Measurements from ENCODE around the gene QRICH1.
A peak's percentile ranks its signal among the peaks of the same experiment; 100 is the strongest.

Gene QRICH1

DNA sequence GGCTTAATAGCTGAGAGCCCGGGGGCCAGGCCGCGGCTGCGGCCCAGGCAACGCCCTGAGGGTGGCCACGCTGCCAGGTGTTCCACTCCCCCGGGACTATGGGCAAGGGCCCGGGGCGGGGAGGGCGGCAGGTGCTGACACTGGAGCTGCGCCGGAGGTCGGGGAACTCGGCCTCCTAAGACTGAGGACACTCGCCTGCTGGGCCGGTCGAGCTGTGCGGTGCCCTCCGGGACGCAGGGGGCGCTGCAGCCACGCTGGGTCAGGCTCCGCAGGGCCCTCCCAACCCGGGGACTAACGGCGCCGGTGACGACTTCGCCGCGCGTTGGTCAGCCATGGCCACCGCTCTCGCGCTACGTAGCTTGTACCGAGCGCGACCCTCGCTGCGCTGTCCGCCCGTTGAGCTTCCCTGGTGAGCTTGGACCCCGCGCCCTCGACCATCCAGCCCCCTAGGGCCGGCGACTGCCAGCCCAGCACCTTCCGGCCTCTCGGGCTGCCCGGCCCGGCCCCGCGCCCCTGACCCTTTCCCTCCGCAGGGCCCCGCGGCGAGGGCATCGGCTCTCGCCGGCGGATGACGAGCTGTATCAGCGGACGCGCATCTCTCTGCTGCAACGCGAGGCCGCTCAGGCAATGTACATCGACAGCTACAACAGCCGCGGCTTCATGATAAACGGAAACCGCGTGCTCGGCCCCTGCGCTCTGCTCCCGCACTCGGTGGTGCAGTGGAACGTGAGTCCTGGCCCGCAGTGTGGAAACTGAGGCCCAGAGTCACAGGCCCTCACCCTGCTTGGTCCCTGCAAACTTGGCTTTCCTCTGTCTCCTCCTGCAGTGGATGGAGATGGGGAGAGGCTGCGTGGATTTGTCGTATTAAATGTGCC, 71.8 kb downstream of the QRICH1 start, which contains the start of gene NDUFAF3:
Gene NDUFAF3, plus strand, starts transcription at position 309 of the 875 bp plus-strand sequence. Its CDS starts 24 bp downstream, at position 333.
- Histone ChIP-seq H3K4me3 (ENCODE audit: low read depth in 1 of 2, low read length in 2 of 2) (peak within 1 kb of the TSS; percentile 82 to 90), H3K9ac (ENCODE audit: low read length) (peak within 1 kb of the TSS; percentile 96), H3K4me1 (ENCODE audit: insufficient read depth, low read length) (peaks cover 27% of the 10 kb centered on the region), H3K36me3 (ENCODE audit: insufficient read depth, low read length) (peaks cover 42% of the 10 kb centered on the region), H3K9me3 (ENCODE audit: low read length) (no peaks in the 10 kb centered on the region), H3K27me3 (ENCODE audit: control insufficient read depth in 1 of 2, insufficient read depth in 2 of 2, low read length in 2 of 2) (no peaks in the 10 kb centered on the region), H3K27ac (ENCODE audit: low read depth, low read length) (peak within 1 kb of the TSS; percentile 99)

DNA sequence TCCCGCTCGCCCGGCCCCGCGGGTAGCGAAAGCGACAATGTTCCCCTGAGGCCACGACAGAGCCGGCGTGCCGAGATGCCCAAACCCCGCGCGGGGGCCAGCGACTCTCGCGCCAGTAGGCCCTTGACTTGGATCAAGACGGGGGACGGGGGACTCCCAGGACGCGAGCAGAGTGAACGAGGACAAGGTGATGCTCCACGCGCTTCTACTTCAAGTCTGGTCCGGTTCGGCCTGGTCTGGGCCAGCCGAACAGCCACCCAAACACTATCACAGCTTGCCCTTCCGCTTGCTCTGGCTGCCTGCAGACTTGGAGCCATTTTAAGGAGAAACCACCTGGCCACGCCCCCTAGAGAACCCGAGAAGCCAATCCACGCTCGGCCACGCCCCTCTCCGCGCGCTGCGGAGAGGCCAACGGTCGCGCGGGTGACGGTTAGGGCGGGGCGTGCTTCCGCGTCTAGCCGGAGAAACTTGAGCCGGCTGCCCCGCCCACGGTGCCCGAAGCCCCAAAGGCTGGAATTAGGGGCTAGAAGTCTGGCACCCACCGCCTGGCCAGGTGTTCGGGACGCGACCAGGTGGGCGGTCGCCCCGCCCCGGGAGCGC, 72.6 kb downstream of the QRICH1 start:
- peaks cover 29% of the 10 kb centered on the region for H3K4me1 ChIP-seq (ENCODE audit: insufficient read depth, low read length)

DNA sequence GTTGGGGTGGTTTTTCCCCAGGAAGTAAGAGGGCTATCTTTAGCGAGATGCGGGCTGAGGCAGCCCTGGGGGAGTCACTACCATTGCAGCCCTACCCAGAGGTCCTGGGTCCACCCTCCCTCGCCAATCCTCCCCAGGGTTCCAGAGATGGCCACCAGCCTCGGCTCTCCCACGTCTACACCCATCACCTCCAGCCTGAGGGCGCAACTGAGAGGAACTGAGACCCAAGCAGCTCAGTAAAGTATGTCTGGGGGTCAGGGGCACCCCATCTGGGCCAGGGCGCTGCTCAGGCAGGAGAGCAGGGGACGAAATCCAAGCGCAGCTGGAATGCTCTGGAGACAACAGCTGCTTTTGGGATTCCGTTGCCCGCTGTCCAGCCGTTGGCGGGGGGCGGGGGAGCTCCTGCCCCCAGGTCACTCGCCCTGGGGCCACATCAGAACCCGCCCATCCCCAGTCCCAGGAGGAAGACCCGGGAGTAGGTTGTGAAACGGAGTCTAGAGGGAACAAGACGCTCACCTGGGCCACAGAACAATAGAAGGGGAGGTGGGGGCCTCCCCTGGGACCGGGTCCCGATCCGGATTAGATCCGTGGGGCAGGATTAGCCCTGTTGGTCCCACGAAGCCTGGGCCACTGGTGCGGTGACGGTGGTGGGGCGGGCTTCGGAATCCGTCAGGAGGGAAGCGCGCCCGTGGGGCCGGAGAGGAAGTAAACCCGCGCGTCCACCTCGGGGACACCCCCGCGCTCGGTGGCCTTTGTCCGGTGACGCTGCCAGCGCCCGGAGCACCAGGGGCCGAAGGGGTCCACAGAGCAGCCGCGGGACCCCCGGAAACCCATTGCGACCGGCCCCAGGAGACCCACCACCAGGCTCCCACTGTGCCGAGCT, 73.3 kb downstream of the QRICH1 start:
- Histone ChIP-seq H3K4me1 (ENCODE audit: insufficient read depth, low read length) (peaks cover 29% of the 10 kb centered on the region), H3K36me3 (ENCODE audit: insufficient read depth, low read length) (peaks cover 38% of the 10 kb centered on the region), H3K9ac (ENCODE audit: low read length) (peak overlapping the region; percentile 77), H3K27me3 (ENCODE audit: control insufficient read depth in 1 of 2, insufficient read depth in 2 of 2, low read length in 2 of 2) (no peaks in the 10 kb centered on the region), H3K27ac (ENCODE audit: low read depth, low read length) (peak overlapping the region; percentile 99), H3K9me3 (ENCODE audit: low read length) (no peaks in the 10 kb centered on the region), H3K4me3 (ENCODE audit: low read depth in 1 of 2, low read length in 2 of 2) (peak overlapping the region; percentile 82 to 90)

More for the DNA sequence above, 72.6 kb downstream of the QRICH1 start:
- peak overlapping the region; percentile 99 for H3K27ac ChIP-seq (ENCODE audit: low read depth, low read length)
- H3K36me3 ChIP-seq (ENCODE audit: insufficient read depth, low read length), result peaks cover 38% of the 10 kb centered on the region
- no peaks in the 10 kb centered on the region for H3K9me3 ChIP-seq (ENCODE audit: low read length)
- peak overlapping the region; percentile 82 to 90 for H3K4me3 ChIP-seq (ENCODE audit: low read depth in 1 of 2, low read length in 2 of 2)
- peak overlapping the region; percentile 96 for H3K9ac ChIP-seq (ENCODE audit: low read length)
- no peaks in the 10 kb centered on the region for H3K27me3 ChIP-seq (ENCODE audit: control insufficient read depth in 1 of 2, insufficient read depth in 2 of 2, low read length in 2 of 2)

DNA sequence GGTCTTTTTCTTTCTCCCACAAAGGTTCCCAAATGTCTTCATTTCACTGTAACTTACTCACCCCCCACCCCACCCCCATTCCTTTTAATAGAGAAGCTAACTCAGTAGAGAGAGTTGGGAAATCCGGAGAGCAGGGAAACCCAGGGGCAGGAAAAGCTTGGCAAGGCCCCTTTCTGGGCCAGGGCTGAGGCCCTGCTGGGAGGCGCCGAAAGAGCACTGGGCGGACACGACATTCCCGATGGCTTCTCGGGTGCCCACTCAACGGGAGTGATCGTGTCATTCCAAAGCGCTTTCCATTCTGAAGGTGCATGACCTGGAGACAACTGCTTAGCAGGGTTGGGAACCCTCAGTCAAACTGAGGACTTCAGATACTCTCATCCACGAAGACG, 73.9 kb downstream of the QRICH1 start:
- Histone ChIP-seq H3K9ac (ENCODE audit: low read length) (peak overlapping the region; percentile 77), H3K4me1 (ENCODE audit: insufficient read depth, low read length) (peaks cover 29% of the 10 kb centered on the region), H3K4me3 (ENCODE audit: low read depth in 1 of 2, low read length in 2 of 2) (peak overlapping the region; percentile 82 to 90), H3K27me3 (ENCODE audit: control insufficient read depth in 1 of 2, insufficient read depth in 2 of 2, low read length in 2 of 2) (no peaks in the 10 kb centered on the region), H3K36me3 (ENCODE audit: insufficient read depth, low read length) (peaks cover 37% of the 10 kb centered on the region), H3K9me3 (ENCODE audit: low read length) (no peaks in the 10 kb centered on the region), H3K27ac (ENCODE audit: low read depth, low read length) (no peak overlapping the region)

DNA sequence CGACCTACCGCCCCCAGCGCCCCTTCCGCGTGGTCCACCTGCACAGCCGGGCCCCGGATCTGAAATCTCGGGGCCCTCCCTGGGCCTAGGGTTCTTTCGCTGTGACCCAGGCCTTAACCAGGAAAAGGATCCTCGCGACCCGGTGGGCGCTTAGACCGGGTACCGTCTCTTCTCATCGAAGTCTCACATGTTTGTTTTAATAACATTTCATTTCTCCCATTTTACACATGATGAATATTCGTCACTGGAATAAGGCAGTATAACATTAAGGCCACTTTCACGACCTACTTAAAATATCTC, 75.2 kb downstream of the QRICH1 start:
- peak overlapping the region; percentile 68 to 78 for H3K4me3 ChIP-seq (ENCODE audit: low read depth in 1 of 2, low read length in 2 of 2)
- H3K9me3 ChIP-seq (ENCODE audit: low read length), result no peaks in the 10 kb centered on the region
- peaks cover 29% of the 10 kb centered on the region for H3K4me1 ChIP-seq (ENCODE audit: insufficient read depth, low read length)
- peak overlapping the region; percentile 36 for H3K9ac ChIP-seq (ENCODE audit: low read length)
- H3K36me3 ChIP-seq (ENCODE audit: insufficient read depth, low read length), result peaks cover 31% of the 10 kb centered on the region
- H3K27me3 ChIP-seq (ENCODE audit: control insufficient read depth in 1 of 2, insufficient read depth in 2 of 2, low read length in 2 of 2), result no peaks in the 10 kb centered on the region
- peak overlapping the region; percentile 62 for H3K27ac ChIP-seq (ENCODE audit: low read depth, low read length)

DNA sequence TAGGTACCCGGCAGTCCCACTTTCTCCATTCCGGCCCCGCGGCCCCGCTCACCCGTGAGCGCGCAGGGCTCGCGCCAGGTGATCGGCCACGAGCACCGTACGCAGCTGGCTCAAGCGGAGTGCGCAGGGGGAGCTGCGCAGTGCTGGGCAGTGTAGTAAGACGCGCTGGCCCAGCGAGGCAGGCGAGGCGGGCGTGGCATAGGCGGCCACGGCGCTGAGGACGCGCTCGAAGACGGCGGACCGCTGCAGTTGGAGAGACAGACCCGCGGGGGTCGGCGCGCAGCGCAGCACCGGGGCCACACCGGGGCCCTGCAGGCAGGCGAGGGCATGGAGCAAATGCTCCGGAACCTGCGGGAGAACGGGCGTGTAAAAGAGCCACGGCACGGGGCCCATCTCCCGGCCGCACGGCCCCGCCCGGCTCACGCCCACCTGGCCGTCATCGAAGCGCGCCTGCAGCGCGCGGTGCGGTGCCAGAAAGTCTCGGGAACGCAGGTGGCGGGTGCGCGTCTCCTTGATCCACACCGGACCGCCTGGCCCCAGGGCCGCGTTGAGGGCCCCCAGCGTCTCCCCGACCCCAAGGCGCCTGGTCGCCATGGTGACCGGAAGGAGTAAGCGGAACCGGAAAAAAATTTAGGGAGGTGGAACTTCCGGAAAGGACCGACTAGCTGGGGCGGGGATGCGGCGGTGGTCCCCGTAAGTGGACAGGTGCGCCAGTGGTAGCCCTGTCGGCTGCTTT, 75.7 kb downstream of the QRICH1 start, which contains the start of gene DALRD3:
Gene DALRD3, minus strand, starts transcription at position 610 of the 736 bp plus-strand sequence. Its CDS starts 16 bp downstream, at position 594.
- Histone ChIP-seq H3K4me1 (ENCODE audit: insufficient read depth, low read length) (peaks cover 23% of the 10 kb centered on the region), H3K36me3 (ENCODE audit: insufficient read depth, low read length) (peaks cover 27% of the 10 kb centered on the region), H3K9ac (ENCODE audit: low read length) (peak within 1 kb of the TSS; percentile 36), H3K27ac (ENCODE audit: low read depth, low read length) (peak within 1 kb of the TSS; percentile 62), H3K27me3 (ENCODE audit: control insufficient read depth in 1 of 2, insufficient read depth in 2 of 2, low read length in 2 of 2) (no peaks in the 10 kb centered on the region), H3K4me3 (ENCODE audit: low read depth in 1 of 2, low read length in 2 of 2) (peak within 1 kb of the TSS; percentile 68 to 78), H3K9me3 (ENCODE audit: low read length) (no peaks in the 10 kb centered on the region)

DNA sequence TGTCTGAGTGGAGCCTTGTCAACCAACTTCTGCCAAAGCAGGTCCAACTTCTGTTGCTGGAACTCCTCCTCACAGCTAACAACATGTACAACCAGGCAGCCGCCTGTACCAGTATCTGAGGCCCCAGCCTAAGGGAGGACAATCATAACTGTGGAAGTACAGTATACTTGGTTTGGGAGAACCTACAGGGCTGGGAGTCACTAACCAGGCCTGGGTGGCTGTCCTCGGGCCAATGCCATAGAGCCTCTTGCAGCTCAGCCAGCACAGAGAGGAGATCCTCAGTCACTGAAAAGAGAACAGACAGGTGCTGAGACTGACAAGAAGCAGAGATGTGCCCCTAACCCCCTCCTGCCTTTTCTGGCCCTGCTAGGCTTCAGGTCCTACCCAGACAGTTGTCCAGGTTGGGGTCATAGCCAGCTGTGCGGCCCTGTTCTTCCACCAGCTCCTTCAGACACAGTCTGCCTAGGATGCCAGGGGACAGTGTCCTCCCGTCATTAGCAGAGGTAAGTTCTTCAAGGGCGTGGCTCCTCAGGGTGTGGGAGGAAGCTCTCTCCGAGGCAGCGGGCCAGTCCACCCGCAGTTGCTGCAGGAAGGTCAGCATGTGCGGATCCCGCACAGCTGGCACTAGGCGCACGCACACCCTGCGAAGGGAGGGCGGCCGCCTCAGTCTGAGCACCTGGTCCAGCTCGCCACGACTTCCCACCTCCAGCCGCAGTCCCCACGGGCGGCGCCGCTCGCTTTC, 76.5 kb downstream of the QRICH1 start:
- H3K27ac ChIP-seq (ENCODE audit: low read depth, low read length), result peak overlapping the region; percentile 62
- H3K9ac ChIP-seq (ENCODE audit: low read length), result peak overlapping the region; percentile 36
- peaks cover 18% of the 10 kb centered on the region for H3K4me1 ChIP-seq (ENCODE audit: insufficient read depth, low read length)
- H3K27me3 ChIP-seq (ENCODE audit: control insufficient read depth in 1 of 2, insufficient read depth in 2 of 2, low read length in 2 of 2), result no peaks in the 10 kb centered on the region
- H3K9me3 ChIP-seq (ENCODE audit: low read length), result no peaks in the 10 kb centered on the region
- peak overlapping the region; percentile 68 to 78 for H3K4me3 ChIP-seq (ENCODE audit: low read depth in 1 of 2, low read length in 2 of 2)
- peaks cover 23% of the 10 kb centered on the region for H3K36me3 ChIP-seq (ENCODE audit: insufficient read depth, low read length)

DNA sequence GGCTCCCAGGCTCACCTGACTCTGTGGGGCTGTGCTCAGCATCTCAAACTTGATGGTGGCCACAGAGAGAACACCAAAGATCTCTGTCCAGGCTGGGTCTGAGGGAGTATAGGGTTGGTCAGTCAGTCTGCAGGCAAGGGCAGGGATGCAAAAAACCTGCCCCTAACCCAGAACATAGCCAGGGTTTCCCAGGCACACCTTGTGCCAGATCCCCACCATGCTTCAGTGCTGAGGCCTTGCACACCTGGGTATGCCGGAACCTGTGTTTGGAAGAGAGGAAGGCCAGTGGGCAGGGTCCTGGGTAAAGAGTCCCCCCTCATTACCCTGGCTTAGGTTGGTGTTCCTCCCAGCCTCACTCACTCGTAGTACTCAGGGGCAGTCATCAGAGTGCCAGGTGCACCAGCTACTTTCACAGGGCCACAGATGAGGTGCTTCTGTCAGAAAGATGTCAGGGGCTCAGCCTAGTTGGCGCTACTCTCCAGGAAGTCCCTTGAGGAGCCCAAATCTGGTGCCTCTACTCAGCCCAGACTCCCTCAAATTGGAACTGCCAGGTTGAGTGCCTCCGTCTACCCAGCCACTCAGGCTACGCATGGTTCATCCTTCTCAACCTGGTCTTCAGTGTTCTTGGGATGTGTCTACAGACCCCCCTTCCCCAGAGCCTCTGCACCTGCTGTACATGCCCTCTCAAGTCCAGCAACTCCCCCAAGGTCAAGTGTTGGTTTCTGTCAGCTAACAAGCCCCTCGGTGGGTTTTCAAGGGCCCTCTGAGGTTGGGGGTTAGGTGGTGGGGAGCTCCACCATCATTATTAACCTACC, 77.2 kb downstream of the QRICH1 start:
- H3K27me3 ChIP-seq (ENCODE audit: control insufficient read depth in 1 of 2, insufficient read depth in 2 of 2, low read length in 2 of 2), result no peaks in the 10 kb centered on the region
- H3K36me3 ChIP-seq (ENCODE audit: insufficient read depth, low read length), result peaks cover 23% of the 10 kb centered on the region
- H3K4me1 ChIP-seq (ENCODE audit: insufficient read depth, low read length), result peaks cover 18% of the 10 kb centered on the region
- no peak overlapping the region for H3K4me3 ChIP-seq (ENCODE audit: low read depth in 1 of 2, low read length in 2 of 2)
- H3K9ac ChIP-seq (ENCODE audit: low read length), result no peak overlapping the region
- no peaks in the 10 kb centered on the region for H3K9me3 ChIP-seq (ENCODE audit: low read length)
- no peak overlapping the region for H3K27ac ChIP-seq (ENCODE audit: low read depth, low read length)

DNA sequence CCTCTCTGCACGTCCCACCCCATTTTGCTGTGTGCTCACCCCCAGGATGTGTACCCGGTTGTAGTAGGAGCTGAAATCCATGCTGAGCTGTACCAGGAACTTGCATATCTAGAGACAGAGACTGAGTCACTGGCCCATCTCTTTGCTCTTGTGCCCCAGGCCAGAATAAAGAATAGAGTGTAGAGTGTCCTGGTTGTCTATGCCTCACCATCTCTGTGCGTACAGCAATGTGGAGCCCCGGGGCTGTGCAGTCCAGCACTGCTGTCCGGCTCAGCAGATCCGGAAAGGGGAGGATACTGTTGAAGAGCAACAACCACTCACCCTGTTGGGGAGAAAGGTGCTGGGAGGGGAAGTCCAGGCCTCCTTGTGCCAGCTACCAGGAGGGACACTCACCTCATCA, 78.1 kb downstream of the QRICH1 start:
- peaks cover 18% of the 10 kb centered on the region for H3K4me1 ChIP-seq (ENCODE audit: insufficient read depth, low read length)
- no peaks in the 10 kb centered on the region for H3K9me3 ChIP-seq (ENCODE audit: low read length)
- H3K27me3 ChIP-seq (ENCODE audit: control insufficient read depth in 1 of 2, insufficient read depth in 2 of 2, low read length in 2 of 2), result no peaks in the 10 kb centered on the region
- peaks cover 23% of the 10 kb centered on the region for H3K36me3 ChIP-seq (ENCODE audit: insufficient read depth, low read length)
- H3K27ac ChIP-seq (ENCODE audit: low read depth, low read length), result no peak overlapping the region
- H3K4me3 ChIP-seq (ENCODE audit: low read depth in 1 of 2, low read length in 2 of 2), result no peak overlapping the region
- H3K9ac ChIP-seq (ENCODE audit: low read length), result no peak overlapping the region

DNA sequence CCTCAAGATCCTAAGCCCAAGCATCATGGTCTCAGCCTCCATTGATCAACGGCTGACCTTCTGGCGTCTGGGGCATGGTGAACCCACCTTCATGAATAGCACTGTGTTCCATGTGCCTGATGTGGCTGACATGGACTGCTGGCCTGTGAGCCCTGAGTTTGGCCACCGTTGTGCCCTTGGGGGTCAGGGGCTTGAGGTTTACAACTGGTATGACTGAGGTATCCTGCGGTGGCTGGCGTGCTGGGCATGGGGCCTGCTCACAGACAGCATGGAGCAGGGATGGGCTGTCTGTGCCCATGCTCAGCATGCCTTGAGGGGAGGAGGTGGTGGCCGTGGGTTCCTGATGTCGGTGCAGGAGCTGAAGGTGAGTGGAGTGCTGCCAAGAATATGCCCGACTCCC, 78.8 kb downstream of the QRICH1 start:
- H3K36me3 ChIP-seq (ENCODE audit: insufficient read depth, low read length), result peaks cover 23% of the 10 kb centered on the region

More for the DNA sequence above, 78.8 kb downstream of the QRICH1 start:
- no peak overlapping the region for H3K27ac ChIP-seq (ENCODE audit: low read depth, low read length)
- H3K9ac ChIP-seq (ENCODE audit: low read length), result no peak overlapping the region
- no peaks in the 10 kb centered on the region for H3K9me3 ChIP-seq (ENCODE audit: low read length)
- H3K4me3 ChIP-seq (ENCODE audit: low read depth in 1 of 2, low read length in 2 of 2), result no peak overlapping the region
- H3K4me1 ChIP-seq (ENCODE audit: insufficient read depth, low read length), result peaks cover 13% of the 10 kb centered on the region
- no peaks in the 10 kb centered on the region for H3K27me3 ChIP-seq (ENCODE audit: control insufficient read depth in 1 of 2, insufficient read depth in 2 of 2, low read length in 2 of 2)

Measured in muscle layer of colon (tissue), 2 donors.